Activated naive CD8-positive, alpha-beta T cell treated with anti-CD3 and anti-CD28 coated beads, Interleukin-2, amount 50 U/mL, for 24 hours (primary cell): Measurements from ENCODE around the gene ODC1.

Experiments used
- ATAC-seq: fragments of 150-1000 bp; cut with Tn5 transposase; one replicate; pipeline ENCODE4 v1.10.0; 2021
- DNase-seq: peaks from one replicate; pipeline ENCODE4 v3.0.0; 2021
- H3K27ac Mint-ChIP-seq: one replicate; pipeline ENCODE4 v1.8.0; 2021; ENCODE audit warnings: mild to moderate bottlenecking, mixed read lengths
- H3K27me3 Mint-ChIP-seq: one replicate; pipeline ENCODE4 v1.8.0; 2021; ENCODE audit warnings: mixed read lengths
- H3K36me3 Mint-ChIP-seq: one replicate; pipeline ENCODE4 v1.8.0; 2021; ENCODE audit warnings: low read depth, mixed read lengths
- H3K4me1 Mint-ChIP-seq: one replicate; pipeline ENCODE4 v1.8.0; 2021; ENCODE audit warnings: mixed read lengths
- H3K4me3 Mint-ChIP-seq: one replicate; pipeline ENCODE4 v1.8.0; 2021; ENCODE audit warnings: mild to moderate bottlenecking, moderate library complexity, mixed read lengths
- H3K9me3 Mint-ChIP-seq: one replicate; pipeline ENCODE4 v1.8.0; 2021; ENCODE audit warnings: mixed read lengths

Gene ODC1

GRCh38 chr2:10437806-10438205, 10.3 kb downstream of the ODC1 start:
- Mint-ChIP-seq H3K36me3 (peaks cover 43% of the 10 kb centered on the region), H3K4me1 (peaks cover 25% of the 10 kb centered on the region), H3K9me3 (no peaks in the 10 kb centered on the region), H3K4me3 (no peak overlapping the region), H3K27ac (no peak overlapping the region), H3K27me3 (peaks cover 8% of the 10 kb centered on the region)
- DNase-seq (no peak), ATAC-seq (no peak)

GRCh38 chr2:10436583-10437110, 11.5 kb downstream of the ODC1 start:
- H3K4me3 Mint-ChIP-seq = no peak overlapping the region
- no peaks in the 10 kb centered on the region for H3K9me3 Mint-ChIP-seq
- peaks cover 14% of the 10 kb centered on the region for H3K27me3 Mint-ChIP-seq
- H3K4me1 Mint-ChIP-seq = peaks cover 17% of the 10 kb centered on the region
- no peak for ATAC-seq
- peaks cover 31% of the 10 kb centered on the region for H3K36me3 Mint-ChIP-seq
- no peak for DNase-seq
- H3K27ac Mint-ChIP-seq = no peak overlapping the region

- no peak for DNase-seq
Measured at GRCh38 chr2:10435820-10436204, 12.3 kb downstream of the ODC1 start.

GRCh38 chr2:10434886-10435819, 13.0 kb downstream of the ODC1 start:
- Mint-ChIP-seq H3K27me3 (peaks cover 19% of the 10 kb centered on the region), H3K4me3 (no peak overlapping the region), H3K9me3 (no peaks in the 10 kb centered on the region), H3K36me3 (peaks cover 16% of the 10 kb centered on the region), H3K4me1 (peaks cover 13% of the 10 kb centered on the region), H3K27ac (peak overlapping the region; percentile 39)
- peak; percentile 83 for DNase-seq
- peak; percentile 58 for ATAC-seq

More at GRCh38 chr2:10435820-10436204, 12.3 kb downstream of the ODC1 start:
- H3K36me3 Mint-ChIP-seq = peaks cover 23% of the 10 kb centered on the region
- no peak overlapping the region for H3K4me3 Mint-ChIP-seq
- H3K27ac Mint-ChIP-seq = no peak overlapping the region
- H3K27me3 Mint-ChIP-seq = peaks cover 18% of the 10 kb centered on the region
- peaks cover 13% of the 10 kb centered on the region for H3K4me1 Mint-ChIP-seq
- H3K9me3 Mint-ChIP-seq = no peaks in the 10 kb centered on the region
- no peak for ATAC-seq

- Mint-ChIP-seq H3K36me3 (peaks cover 8% of the 10 kb centered on the region), H3K4me3 (no peak overlapping the region), H3K9me3 (no peaks in the 10 kb centered on the region), H3K27me3 (peaks cover 19% of the 10 kb centered on the region), H3K4me1 (peaks cover 13% of the 10 kb centered on the region), H3K27ac (no peak overlapping the region)
- no peak for DNase-seq
- ATAC-seq = no peak
Measured at GRCh38 chr2:10433947-10434885, 13.9 kb downstream of the ODC1 start.

- Mint-ChIP-seq H3K36me3 (peaks cover 1% of the 10 kb centered on the region), H3K4me3 (no peak overlapping the region), H3K9me3 (no peaks in the 10 kb centered on the region), H3K27ac (no peak overlapping the region), H3K27me3 (peaks cover 19% of the 10 kb centered on the region), H3K4me1 (peaks cover 13% of the 10 kb centered on the region)
- DNase-seq (no peak), ATAC-seq (no peak)
Measured at GRCh38 chr2:10433264-10433946, 14.7 kb downstream of the ODC1 start.

- DNase-seq (no peak), ATAC-seq (peak; percentile 15)
- no peaks in the 10 kb centered on the region for H3K9me3 Mint-ChIP-seq
- H3K27me3 Mint-ChIP-seq = peaks cover 19% of the 10 kb centered on the region
- H3K4me1 Mint-ChIP-seq = peaks cover 13% of the 10 kb centered on the region
- no peaks in the 10 kb centered on the region for H3K36me3 Mint-ChIP-seq
- peak overlapping the region; percentile 34 for H3K4me3 Mint-ChIP-seq
- H3K27ac Mint-ChIP-seq = no peak overlapping the region
Measured at GRCh38 chr2:10432311-10433181, 15.6 kb downstream of the ODC1 start.

GRCh38 chr2:10431797-10432196, 16.3 kb downstream of the ODC1 start:
- Mint-ChIP-seq H3K4me1 (peaks cover 13% of the 10 kb centered on the region), H3K4me3 (peak overlapping the region; percentile 34), H3K27ac (no peak overlapping the region), H3K9me3 (no peaks in the 10 kb centered on the region), H3K36me3 (peaks cover 3% of the 10 kb centered on the region), H3K27me3 (peaks cover 19% of the 10 kb centered on the region)
- DNase-seq (no peak), ATAC-seq (no peak)

GRCh38 chr2:10430886-10431622, 17.1 kb downstream of the ODC1 start:
- Mint-ChIP-seq H3K36me3 (peaks cover 3% of the 10 kb centered on the region), H3K27me3 (peaks cover 19% of the 10 kb centered on the region), H3K4me1 (peaks cover 13% of the 10 kb centered on the region), H3K9me3 (no peaks in the 10 kb centered on the region), H3K27ac (no peak overlapping the region), H3K4me3 (no peak overlapping the region)
- ATAC-seq = no peak
- no peak for DNase-seq

GRCh38 chr2:10428924-10429323, 19.2 kb downstream of the ODC1 start:
- no peak overlapping the region for H3K27ac Mint-ChIP-seq
- H3K27me3 Mint-ChIP-seq = peaks cover 17% of the 10 kb centered on the region
- no peaks in the 10 kb centered on the region for H3K9me3 Mint-ChIP-seq
- no peak for DNase-seq
- peaks cover 10% of the 10 kb centered on the region for H3K4me1 Mint-ChIP-seq
- H3K36me3 Mint-ChIP-seq = peaks cover 7% of the 10 kb centered on the region
- H3K4me3 Mint-ChIP-seq = no peak overlapping the region
- no peak for ATAC-seq

GRCh38 chr2:10428355-10428754, 19.8 kb downstream of the ODC1 start:
- DNase-seq (no peak), ATAC-seq (no peak)
- Mint-ChIP-seq H3K4me1 (peaks cover 8% of the 10 kb centered on the region), H3K4me3 (no peak overlapping the region), H3K27me3 (peaks cover 15% of the 10 kb centered on the region), H3K9me3 (no peaks in the 10 kb centered on the region), H3K27ac (no peak overlapping the region), H3K36me3 (peaks cover 7% of the 10 kb centered on the region)

GRCh38 chr2:10427618-10427949, 20.5 kb downstream of the ODC1 start:
- ATAC-seq (no peak), DNase-seq (no peak)
- Mint-ChIP-seq H3K27me3 (peaks cover 11% of the 10 kb centered on the region), H3K27ac (no peak overlapping the region), H3K36me3 (peaks cover 9% of the 10 kb centered on the region), H3K4me3 (no peak overlapping the region), H3K9me3 (no peaks in the 10 kb centered on the region), H3K4me1 (peaks cover 3% of the 10 kb centered on the region)
